Stimulated activated naive CD8-positive, alpha-beta T cell treated with anti-CD3 and anti-CD28 coated beads, Interleukin-15, Interleukin-2, amounts not matched to agents 100 U/mL and 50 U/mL, for 24 hours (primary cell): ENCODE data around the gene PTGIS.

ENCODE experiments used
- ATAC-seq: fragments of 150-1000 bp; cut with Tn5 transposase; one replicate; pipeline ENCODE4 v1.10.0; 2021
- DNase-seq: peaks from one replicate; pipeline ENCODE4 v3.0.0; 2021

The PTGIS gene

DNA sequence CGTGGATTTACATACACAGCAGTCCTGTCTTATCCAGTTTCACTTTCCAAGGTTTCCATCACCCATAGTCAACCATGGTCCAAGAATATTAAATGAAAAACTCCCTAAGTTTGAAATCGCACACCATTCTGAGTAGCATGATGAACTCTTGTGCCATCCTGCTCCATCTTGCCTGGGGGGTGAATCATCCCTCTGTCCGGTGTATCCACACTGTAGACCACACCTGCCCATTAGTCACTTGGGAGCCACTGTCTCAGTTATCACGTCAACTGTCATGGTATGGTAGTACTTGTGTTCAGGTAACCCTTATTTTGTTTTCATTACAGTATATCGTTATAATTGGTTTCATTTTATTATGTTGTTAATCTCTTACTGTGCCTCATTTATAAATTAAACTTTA lies 38.5 kb downstream of the PTGIS start:
- no peak for DNase-seq
- ATAC-seq = no peak

GRCh38 chr20:49526568-49526967 lies 41.4 kb downstream of the PTGIS start:
- no peak for DNase-seq

DNA sequence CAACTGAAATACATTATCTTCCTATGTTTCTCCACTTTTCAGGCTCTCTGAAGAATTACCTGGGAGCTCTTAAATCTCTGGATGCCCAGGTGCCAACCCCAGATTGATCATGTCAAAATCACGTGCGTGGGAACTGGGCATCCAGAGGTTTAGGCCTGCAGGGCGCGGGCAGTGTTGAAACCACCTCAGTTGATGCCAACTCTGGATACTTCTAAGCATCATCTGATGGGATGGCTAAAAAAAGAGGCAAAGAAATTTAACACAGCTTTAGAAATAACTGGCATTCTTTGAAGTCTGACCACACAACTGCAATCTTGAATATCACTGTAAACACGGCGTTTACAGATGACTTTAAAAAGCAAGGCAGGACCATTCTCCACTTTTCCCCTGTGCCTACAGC lies 41.9 kb downstream of the PTGIS start:
- no peak for ATAC-seq

More at GRCh38 chr20:49526568-49526967, 41.4 kb downstream of the PTGIS start:
- ATAC-seq = no peak

GRCh38 chr20:49523767-49524360 lies 44.1 kb downstream of the PTGIS start:
- ATAC-seq (no peak), DNase-seq (no peak)

More for the DNA sequence above, 41.9 kb downstream of the PTGIS start:
- no peak for DNase-seq

DNA sequence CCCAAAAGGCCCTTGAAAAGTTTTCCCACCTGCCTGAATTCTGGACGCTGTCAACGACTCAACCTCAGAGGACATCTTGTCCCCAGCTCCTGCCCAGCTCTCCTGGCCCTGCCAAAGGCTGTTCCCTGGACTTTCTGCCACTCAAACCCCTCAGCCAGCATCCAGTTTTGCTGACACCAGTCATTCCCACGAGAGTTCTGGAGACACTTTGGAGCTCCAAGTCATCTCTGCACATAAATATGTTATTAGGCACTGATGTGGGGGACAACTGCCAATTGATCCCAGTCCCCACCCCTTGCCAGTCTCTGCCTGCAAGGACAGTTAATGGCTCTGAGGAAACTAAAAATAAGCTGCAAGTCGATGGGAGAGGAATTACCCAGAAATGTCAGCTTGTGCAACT lies 46.6 kb downstream of the PTGIS start:
- DNase-seq (no peak), ATAC-seq (no peak)

- DNase-seq (no peak), ATAC-seq (no peak)
Measured at GRCh38 chr20:49519777-49520359, 48.1 kb downstream of the PTGIS start.

- DNase-seq (no peak), ATAC-seq (no peak)
Measured at GRCh38 chr20:49519212-49519712, 48.7 kb downstream of the PTGIS start.

- no peak for DNase-seq
- no peak for ATAC-seq
Measured at GRCh38 chr20:49518576-49518975, 49.4 kb downstream of the PTGIS start.

- no peak for ATAC-seq
Measured at GRCh38 chr20:49517805-49518100, 50.2 kb downstream of the PTGIS start.

GRCh38 chr20:49516916-49517804 lies 50.8 kb downstream of the PTGIS start:
- DNase-seq = no peak
- no peak for ATAC-seq

More at GRCh38 chr20:49517805-49518100, 50.2 kb downstream of the PTGIS start:
- no peak for DNase-seq

DNA sequence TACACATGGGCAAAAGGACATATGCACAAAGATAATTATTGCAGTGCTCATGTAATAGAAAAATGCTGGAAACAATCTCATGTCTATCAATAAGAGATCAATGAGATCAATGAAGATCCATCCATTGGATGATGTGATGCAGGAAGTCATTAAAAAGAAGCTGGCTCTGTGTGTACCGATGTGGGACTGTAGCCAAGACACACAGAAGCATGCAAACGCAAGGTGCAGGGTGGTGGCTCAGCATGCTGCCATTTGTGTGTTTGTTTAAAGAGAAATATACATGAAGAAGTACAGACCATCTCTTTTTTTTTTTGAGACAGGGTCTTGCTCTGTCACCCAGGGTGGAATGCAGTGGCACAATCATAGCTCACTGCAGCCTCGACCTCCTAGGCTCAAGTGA lies 52.4 kb downstream of the PTGIS start:
- DNase-seq (no peak), ATAC-seq (no peak)

GRCh38 chr20:49513517-49513916 lies 54.4 kb downstream of the PTGIS start:
- DNase-seq (no peak), ATAC-seq (no peak)

DNA sequence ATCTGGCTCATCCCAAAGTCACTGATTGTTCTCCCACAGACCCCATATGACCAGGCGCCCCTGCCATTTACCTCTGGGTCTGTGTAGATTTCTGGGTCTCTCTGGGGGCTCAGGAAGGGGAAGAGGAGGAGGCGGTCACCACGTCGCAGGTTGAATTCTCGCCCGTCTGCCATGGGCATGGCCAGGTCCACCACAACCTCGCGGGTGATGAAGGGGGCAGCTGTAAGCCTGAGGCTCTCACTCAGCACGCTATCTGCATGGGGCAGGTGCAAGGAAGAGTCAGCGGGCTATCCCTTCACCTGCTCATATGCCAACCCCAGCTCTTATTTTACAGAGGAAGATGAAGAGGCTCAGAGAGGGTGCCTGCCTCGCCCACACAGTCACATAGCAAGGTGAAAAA lies 54.9 kb downstream of the PTGIS start:
- DNase-seq = no peak
- no peak for ATAC-seq

DNA sequence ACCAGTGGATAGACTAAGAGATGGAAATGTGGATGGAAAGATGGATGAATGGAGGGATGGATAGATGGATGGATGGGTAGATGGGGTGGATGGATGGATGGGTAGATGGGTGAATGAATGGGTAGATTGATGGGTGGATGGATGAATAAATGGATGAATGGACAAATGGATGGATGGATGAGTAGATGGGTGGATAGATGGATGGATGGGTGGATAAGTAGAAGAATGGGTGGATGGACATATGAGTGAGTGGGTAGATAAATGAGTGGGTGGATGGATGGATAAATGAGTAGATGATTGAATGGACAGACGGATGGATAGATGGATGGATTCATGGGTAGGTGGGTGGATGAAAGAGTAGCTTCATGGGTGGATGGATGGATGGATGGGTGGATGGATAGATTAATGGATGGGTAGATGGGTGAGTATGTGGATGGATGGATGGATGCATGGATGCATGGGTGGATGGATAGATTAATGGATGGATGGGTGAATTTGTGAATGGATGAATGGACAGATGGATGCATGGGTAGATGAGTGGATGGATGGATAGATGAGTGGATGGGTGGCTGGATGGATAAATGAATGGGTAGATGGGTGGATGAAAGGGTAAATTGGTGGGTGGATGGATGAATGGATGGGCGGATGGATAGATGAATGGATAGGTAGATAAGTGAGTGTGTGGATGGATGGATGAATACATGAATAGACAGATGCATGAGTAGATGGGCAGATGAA lies 56.0 kb downstream of the PTGIS start:
- ATAC-seq = no peak
- DNase-seq = no peak

DNA sequence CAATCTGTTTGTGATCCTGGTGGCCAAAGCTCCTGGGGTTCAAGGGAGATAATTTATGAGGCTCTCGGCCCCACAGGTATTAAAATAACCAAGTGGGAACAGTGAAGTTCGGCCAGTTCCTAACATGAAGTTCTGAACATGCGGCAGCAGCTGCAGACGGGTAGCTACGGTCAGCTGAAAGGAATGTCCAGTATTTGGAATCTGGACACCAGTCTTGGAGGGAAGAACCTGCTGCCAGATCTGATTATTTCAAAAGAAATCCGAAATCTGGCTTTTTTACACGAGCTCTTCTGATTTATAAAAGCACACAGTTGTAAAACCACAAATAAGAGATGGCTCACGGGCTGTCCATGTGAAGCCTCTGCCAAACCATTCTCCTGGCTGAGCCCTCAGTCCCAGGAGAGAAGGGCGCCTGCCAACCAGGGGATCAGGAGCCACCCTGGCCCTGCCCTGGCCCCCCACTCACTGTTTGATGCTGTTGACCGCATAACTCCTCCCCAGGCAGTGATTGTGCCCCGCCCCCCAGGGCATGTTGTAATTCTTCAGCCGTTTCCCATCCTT lies 57.3 kb downstream of the PTGIS start:
- DNase-seq (no peak), ATAC-seq (no peak)

- DNase-seq (no peak), ATAC-seq (no peak)
Measured at GRCh38 chr20:49508435-49509199, 59.3 kb downstream of the PTGIS start.

DNA sequence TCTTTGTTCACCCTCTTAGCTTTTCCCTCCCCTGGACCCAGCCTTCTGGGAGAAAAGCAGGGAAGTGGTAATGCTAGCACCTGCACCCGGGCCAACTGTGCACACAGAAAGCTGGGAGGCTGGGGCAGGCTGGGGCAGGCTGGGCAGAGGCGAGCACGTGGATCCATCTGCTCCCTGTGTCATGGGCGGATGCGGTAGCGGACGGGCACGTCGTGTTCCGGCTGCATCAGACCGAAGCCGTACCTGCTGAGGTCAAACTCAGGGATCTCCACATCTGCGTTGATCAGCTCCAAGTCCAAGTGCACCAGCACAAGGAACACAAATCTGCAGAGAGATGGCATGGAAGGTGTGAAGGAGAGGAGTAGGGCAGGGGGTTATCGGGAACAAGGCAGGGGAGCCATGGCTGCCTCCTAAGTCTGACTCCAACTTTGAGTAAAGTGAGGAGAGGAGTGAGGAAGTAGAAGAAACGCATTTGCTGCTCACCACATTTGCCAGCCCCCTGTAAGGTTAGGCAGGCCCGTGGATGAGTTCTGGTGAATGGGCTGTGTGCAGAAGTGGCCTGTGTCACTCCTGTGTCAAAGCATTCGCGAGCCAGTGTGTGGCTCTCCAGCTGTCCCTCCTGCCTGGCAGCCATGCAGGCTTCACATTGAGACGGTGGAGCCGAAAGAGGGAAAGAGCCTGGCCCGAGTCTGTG lies 60.0 kb downstream of the PTGIS start:
- ATAC-seq = no peak
- DNase-seq = no peak

DNA sequence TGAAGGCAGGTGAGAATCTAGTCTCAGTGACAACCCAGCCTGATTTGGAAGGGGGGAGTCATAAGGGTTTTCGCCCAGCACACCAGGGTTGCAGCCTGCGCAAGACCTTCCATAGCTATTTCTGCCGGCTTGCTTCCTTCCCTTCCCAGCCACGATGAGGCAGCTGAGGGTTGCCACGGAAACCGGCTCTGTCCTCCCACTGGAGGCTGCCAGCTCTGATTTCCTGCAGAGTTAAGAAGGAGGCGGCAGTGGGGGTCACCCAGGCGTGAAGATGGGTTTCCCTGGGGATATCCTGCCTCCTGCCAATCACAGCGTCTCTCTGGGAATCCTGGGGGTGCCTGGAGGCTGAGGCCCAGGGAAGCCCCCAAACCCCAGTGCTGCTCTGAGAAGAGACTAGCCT lies 62.4 kb downstream of the PTGIS start:
- no peak for ATAC-seq

GRCh38 chr20:49503176-49503575 lies 64.8 kb downstream of the PTGIS start:
- no peak for ATAC-seq
- DNase-seq = no peak

More for the DNA sequence above, 62.4 kb downstream of the PTGIS start:
- DNase-seq = no peak

DNA sequence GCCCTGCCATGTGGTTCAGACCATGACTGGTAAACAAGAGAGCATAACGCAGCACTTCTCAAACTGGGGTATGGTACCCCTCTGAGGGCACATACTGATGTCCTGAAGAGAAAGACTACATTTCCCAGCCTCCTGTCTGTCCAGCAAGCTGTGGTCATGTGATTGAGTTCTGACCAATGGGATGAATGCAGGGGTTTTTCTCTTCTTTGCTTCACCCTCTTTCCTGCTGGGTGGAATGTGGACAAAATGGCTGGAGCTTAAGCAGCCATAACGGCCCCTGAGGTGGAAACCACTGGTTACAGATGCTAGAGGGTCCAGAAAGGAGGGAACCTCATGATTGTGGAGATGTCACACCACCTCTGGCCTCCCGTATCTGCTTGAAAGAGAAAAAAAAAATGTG lies 66.0 kb downstream of the PTGIS start:
- ATAC-seq = no peak
- no peak for DNase-seq

DNA sequence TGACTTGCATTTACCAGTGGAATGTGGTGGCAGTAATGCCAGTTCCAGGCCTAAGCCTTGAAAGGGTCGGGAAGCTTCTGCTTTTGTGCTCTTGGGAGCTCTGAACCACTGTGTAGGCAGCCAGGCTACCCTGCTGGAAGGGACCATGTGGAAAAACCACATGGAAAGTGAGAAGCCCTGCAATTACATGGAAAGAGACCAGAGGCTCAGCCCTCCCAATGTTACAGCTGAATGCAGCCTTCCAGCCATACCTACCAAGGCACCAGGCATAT lies 70.6 kb downstream of the PTGIS start:
- no peak for ATAC-seq
- DNase-seq = no peak
